HPDE6-E6E7 (cell line): ENCODE data around the gene INPP5D.
"Not testable (repeated sequence)": the region's sequence is repeated elsewhere in the genome, so short reads cannot be mapped to it uniquely, and the experiment has no call there.

Experiments
- DNase-seq: peaks from one replicate; pipeline ENCODE4 v3.0.0; 2011; ENCODE audit warnings: missing footprints; ENCODE audit errors: extremely low spot score

INPP5D gene

DNA sequence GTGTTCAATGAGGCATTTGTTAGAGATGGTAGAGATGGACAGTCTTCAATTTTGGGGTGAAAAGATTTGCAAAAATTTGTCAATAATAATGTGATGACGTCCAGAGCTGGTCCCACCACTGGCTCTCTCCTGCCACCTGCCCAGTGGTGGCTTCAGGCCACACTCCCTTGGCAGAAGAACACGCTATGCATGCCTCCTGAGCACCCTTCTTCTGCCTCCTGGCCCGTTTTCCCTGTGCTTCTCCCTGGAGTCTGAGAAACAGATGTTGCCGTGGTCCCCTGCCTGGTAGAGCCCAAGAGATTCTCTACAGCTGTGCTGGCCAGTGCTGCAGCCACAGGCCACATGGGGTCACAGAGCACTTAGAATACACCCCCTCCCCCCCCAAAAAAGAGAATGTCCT lies 33.6 kb downstream of the INPP5D start:
- DNase-seq: no peak

DNA sequence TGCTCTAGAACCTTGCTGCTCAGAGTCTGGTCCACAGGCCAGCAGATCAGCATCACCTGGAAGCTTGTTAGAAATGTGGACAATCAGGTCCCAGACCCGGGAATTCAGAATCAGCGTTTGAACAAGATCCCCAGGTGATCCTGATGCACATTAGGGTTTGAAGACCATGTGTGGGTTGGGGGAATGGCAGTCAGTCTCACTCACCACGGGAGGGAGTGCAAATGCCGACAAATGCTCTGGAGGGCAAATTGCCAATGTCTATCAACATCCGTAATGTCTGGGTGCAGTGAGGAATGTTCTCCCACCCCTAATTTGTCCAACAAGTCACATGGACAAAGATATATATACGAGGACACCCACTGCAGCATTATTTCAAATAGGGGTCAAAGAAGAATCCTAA lies 34.5 kb downstream of the INPP5D start:
- DNase-seq: no peak

DNA sequence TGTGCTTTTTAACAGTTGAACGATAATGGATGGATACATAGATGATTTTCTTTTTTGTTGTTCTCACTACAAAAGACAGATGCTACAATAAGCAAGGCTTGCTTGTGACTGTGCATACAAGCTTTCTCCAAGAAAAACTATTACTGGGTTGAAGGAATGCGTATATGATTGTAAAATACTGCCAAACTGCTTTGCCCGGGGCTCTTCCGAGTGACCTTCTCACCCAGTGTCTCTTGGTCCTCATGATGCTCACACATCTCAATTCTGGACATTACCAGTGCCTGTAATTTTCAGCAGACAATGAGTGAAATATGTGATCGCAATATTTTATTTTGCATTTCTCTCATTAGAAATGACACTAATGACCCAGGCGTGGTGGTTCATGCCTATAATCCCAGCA lies 35.9 kb downstream of the INPP5D start:
- no peak for DNase-seq

- no peak for DNase-seq
Measured at GRCh38 chr2:233098618-233099017, 38.5 kb downstream of the INPP5D start.

DNA sequence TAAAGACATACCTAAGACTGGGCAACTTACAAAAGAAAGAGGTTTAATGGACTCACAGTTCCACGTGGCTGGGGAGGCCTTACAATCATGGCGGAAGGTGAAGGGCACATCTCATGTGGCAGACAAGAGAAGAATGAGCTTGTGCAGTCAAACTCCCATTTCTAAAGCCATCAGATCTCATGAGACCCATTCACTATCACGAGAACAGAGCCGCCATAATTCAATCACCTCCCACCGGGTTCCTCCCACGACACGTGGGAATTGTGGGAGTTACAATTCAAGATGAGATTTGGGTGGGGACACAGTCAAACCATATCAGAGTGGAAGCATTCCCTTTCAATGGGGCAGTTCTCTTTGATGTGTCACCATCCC lies 39.7 kb downstream of the INPP5D start:
- DNase-seq: not testable (repeated sequence)

- DNase-seq: no peak
Measured at GRCh38 chr2:233100192-233100998, 40.3 kb downstream of the INPP5D start.

GRCh38 chr2:233101141-233101540 lies 41.0 kb downstream of the INPP5D start:
- no peak for DNase-seq

GRCh38 chr2:233101816-233102215 lies 41.7 kb downstream of the INPP5D start:
- DNase-seq: no peak

- no peak for DNase-seq
Measured at GRCh38 chr2:233105156-233105895, 45.2 kb downstream of the INPP5D start.

GRCh38 chr2:233105930-233106329 lies 45.8 kb downstream of the INPP5D start:
- DNase-seq: no peak

- DNase-seq: no peak
Measured at GRCh38 chr2:233107011-233107410, 46.9 kb downstream of the INPP5D start.

DNA sequence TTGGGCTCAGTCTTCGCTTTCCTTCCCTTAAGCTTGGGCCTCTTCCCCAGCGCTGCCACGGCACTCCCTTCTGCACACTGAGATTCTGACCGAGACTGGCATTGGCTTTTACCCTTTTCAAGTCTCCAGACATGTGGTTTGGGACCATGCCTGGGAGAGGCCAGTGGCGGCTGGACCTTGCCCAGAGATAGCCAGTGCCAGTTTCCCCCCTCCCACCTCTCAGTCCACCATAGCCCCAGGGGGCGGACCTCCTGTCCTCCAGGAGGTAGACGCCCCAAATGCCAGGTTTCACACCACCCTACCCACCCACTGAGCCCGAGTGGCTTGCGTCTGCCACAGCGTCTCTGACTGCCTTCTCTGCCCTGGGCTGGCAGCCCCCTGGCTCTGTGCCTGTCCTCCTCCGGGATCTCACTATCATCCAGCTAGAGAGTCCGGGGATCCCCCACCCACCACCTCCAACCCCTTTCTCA lies 47.7 kb downstream of the INPP5D start:
- DNase-seq: no peak

- DNase-seq: no peak
Measured at GRCh38 chr2:233108611-233109490, 48.7 kb downstream of the INPP5D start.

- no peak for DNase-seq
Measured at GRCh38 chr2:233111427-233111826, 51.3 kb downstream of the INPP5D start.

- no peak for DNase-seq
Measured at GRCh38 chr2:233112329-233112728, 52.2 kb downstream of the INPP5D start.

GRCh38 chr2:233112776-233113452 lies 52.8 kb downstream of the INPP5D start:
- DNase-seq: no peak

DNA sequence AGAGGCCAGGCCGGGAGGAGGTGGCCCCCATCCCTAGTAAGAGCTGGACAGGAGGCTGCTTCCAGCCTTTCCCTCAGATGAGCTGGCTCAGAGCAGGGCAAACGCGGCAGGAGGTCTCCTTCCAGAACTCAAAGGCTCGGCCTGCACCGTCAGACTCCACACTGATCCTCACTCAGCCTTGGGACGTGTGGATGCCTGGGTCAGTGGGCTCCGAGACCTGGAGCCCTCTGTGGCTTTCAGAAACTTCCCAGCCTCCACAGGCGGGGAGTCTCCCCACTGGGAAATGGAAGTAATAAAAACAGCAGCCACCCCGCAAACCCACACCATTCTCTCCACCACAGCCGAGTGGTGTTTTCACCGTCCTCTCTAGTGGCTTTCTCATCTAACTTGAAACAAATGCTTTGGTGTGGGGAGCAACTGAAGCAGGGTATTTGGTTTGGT lies 54.3 kb downstream of the INPP5D start:
- DNase-seq: no peak

GRCh38 chr2:233115121-233115520 lies 55.0 kb downstream of the INPP5D start:
- no peak for DNase-seq

DNA sequence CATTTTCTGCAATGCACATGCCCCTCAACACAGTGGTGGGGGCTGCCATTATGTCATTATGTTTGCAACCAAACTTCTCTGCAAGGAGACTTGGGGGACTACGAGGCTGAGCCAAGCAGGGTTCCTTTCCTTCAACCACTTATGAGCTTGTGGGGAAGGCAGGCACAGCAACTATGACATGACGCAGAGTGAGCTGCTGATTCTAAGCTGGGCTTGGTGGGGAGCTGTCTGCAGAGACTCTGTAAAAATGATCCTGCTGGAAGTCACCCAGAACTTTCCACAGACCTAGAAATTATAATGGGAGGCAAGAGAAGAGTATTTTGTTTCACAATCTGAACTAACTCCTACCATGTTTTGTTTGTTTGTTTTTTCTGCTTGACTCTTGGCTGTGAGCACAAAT lies 55.6 kb downstream of the INPP5D start:
- DNase-seq: no peak

DNA sequence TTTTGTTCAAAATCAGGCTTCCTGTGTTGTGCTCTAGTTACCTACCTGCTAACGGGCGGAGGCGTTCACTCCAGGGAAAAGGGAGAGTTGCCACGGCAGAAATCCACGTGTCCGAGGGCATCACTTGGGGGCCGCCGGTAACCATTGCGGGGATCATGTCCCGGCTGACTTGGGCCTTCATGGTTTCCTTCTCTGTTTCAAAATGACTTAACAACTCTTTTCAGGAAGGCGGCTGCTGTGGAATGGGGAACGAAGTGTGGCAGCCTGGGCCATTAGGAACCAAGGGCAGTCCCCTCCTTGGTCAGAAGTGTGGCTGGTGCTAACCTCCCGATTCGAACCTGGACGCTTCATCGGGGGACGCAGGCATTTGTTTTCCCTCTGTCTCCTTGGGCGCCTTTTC lies 56.8 kb downstream of the INPP5D start:
- no peak for DNase-seq

- no peak for DNase-seq
Measured at GRCh38 chr2:233117351-233117750, 57.2 kb downstream of the INPP5D start.
